H1 (cell line): Measurements from ENCODE around the gene IGSF11. TPM values are rescaled to one million over a fixed set of nuclear protein-coding genes. Genes with fewer than 3 reads are reported as not detected.

Source experiments
- CTCF ChIP-seq, 3 experiments: IDR thresholded peaks; 1 replicate in 2 of 3; 2 replicates in 1 of 3; pipeline versions ENCODE4 v1.5.1 to v1.6.1; 2011; ENCODE audit warnings: low read length in 3 of 3, mild to moderate bottlenecking in 3 of 3, inconsistent platforms in 2 of 3, low read depth in 1 of 3, moderate library complexity in 1 of 3; ENCODE audit not compliant: insufficient read depth in 1 of 3; ENCODE audit errors: control extremely low read depth in 1 of 3
- polyA plus RNA-seq, 7 experiments: library from polyadenylated mRNA; depleted of rRNA in 3 of 7; stranded (reverse) in 5 of 7; unstranded in 2 of 7; fragments of >200 nt in 5 of 7; fragments of 200-250 nt in 2 of 7; gene quantifications; 1 replicate in 5 of 7; 2 replicates in 1 of 7; 4 replicates in 1 of 7; pipeline versions ENCODE4 v1.2.1 to v1.2.3, GENCODE V29; 2011 to 2013; ENCODE audit warnings: missing spikeins in 2 of 7, mixed read lengths in 2 of 7
- total RNA-seq: library from RNA; stranded (reverse); fragmentation: NEBNext Ultra II Directional; extraction: Animal tissue kit (Norgen Biotek cat#: 25700); gene quantifications from 2 replicates; pipeline ENCODE4 v1.2.1, GENCODE V29; 2021
- TF ChIP-seq, protein P1 (sequence below): fragments of 300-600 bp; sonication (generic); IDR thresholded peaks from 2 replicates; pipeline ENCODE4 v1.7.1; 2012; ENCODE audit warnings: low read length, moderate library complexity, mild to moderate bottlenecking, inconsistent platforms; ENCODE audit not compliant: insufficient replicate concordance

IGSF11 gene
- total and polyA plus RNA-seq, 2 of the 8 experiments (the other 6 are each of a cell fraction or from before 2014, with no cell fraction given), result 1.1 to 4.1 TPM

DNA sequence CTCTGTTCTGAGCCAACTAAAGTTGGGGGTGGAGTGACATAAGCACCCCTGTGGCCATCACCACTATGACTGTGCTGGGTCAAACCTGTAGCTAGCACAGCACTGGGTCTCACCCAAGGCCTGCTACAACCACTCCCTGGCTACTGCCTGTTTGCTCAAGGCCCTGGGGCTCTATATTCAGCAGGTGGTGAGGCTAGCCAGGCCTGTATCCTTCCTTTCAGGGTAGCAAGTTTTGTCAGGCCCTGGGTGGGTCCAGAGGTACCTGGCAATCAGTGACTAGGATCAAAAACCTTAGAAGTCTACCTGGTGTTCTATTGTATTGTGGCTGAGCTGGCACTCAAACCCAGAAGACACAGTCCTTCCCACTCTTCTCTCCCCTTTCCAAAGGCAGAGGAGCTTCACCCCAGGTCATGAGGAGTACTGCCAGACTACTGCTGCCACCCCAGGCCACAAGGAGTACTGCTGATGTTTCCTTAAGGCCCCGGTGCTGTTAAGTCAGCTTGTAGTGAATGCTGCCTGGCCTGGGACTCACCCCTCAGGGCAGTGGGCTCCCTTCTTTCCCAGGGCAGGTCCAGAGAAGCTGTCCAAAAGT, 170.8 kb downstream of the IGSF11 start (continued):
- TF ChIP-seq, protein P1, sequence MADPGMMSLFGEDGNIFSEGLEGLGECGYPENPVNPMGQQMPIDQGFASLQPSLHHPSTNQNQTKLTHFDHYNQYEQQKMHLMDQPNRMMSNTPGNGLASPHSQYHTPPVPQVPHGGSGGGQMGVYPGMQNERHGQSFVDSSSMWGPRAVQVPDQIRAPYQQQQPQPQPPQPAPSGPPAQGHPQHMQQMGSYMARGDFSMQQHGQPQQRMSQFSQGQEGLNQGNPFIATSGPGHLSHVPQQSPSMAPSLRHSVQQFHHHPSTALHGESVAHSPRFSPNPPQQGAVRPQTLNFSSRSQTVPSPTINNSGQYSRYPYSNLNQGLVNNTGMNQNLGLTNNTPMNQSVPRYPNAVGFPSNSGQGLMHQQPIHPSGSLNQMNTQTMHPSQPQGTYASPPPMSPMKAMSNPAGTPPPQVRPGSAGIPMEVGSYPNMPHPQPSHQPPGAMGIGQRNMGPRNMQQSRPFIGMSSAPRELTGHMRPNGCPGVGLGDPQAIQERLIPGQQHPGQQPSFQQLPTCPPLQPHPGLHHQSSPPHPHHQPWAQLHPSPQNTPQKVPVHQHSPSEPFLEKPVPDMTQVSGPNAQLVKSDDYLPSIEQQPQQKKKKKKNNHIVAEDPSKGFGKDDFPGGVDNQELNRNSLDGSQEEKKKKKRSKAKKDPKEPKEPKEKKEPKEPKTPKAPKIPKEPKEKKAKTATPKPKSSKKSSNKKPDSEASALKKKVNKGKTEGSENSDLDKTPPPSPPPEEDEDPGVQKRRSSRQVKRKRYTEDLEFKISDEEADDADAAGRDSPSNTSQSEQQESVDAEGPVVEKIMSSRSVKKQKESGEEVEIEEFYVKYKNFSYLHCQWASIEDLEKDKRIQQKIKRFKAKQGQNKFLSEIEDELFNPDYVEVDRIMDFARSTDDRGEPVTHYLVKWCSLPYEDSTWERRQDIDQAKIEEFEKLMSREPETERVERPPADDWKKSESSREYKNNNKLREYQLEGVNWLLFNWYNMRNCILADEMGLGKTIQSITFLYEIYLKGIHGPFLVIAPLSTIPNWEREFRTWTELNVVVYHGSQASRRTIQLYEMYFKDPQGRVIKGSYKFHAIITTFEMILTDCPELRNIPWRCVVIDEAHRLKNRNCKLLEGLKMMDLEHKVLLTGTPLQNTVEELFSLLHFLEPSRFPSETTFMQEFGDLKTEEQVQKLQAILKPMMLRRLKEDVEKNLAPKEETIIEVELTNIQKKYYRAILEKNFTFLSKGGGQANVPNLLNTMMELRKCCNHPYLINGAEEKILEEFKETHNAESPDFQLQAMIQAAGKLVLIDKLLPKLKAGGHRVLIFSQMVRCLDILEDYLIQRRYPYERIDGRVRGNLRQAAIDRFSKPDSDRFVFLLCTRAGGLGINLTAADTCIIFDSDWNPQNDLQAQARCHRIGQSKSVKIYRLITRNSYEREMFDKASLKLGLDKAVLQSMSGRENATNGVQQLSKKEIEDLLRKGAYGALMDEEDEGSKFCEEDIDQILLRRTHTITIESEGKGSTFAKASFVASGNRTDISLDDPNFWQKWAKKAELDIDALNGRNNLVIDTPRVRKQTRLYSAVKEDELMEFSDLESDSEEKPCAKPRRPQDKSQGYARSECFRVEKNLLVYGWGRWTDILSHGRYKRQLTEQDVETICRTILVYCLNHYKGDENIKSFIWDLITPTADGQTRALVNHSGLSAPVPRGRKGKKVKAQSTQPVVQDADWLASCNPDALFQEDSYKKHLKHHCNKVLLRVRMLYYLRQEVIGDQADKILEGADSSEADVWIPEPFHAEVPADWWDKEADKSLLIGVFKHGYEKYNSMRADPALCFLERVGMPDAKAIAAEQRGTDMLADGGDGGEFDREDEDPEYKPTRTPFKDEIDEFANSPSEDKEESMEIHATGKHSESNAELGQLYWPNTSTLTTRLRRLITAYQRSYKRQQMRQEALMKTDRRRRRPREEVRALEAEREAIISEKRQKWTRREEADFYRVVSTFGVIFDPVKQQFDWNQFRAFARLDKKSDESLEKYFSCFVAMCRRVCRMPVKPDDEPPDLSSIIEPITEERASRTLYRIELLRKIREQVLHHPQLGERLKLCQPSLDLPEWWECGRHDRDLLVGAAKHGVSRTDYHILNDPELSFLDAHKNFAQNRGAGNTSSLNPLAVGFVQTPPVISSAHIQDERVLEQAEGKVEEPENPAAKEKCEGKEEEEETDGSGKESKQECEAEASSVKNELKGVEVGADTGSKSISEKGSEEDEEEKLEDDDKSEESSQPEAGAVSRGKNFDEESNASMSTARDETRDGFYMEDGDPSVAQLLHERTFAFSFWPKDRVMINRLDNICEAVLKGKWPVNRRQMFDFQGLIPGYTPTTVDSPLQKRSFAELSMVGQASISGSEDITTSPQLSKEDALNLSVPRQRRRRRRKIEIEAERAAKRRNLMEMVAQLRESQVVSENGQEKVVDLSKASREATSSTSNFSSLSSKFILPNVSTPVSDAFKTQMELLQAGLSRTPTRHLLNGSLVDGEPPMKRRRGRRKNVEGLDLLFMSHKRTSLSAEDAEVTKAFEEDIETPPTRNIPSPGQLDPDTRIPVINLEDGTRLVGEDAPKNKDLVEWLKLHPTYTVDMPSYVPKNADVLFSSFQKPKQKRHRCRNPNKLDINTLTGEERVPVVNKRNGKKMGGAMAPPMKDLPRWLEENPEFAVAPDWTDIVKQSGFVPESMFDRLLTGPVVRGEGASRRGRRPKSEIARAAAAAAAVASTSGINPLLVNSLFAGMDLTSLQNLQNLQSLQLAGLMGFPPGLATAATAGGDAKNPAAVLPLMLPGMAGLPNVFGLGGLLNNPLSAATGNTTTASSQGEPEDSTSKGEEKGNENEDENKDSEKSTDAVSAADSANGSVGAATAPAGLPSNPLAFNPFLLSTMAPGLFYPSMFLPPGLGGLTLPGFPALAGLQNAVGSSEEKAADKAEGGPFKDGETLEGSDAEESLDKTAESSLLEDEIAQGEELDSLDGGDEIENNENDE, result no peak
- TF ChIP-seq CTCF (IDR thresholded peaks at IDR 0.05; ENCODE audit: control extremely low read depth in 1 of 3, insufficient read depth in 1 of 3, low read depth in 1 of 3, low read length in 3 of 3), result peak; percentile 46 to 75 (median 67)
